Vagina (tissue), 2 donors: ENCODE data around the gene SCYL2.

ENCODE experiments used
- CTCF ChIP-seq, 3 experiments: fragments of 450-650 bp in 2 of 3; fragments of 200-600 bp in 1 of 3; sonication (generic) in 1 of 3; IDR thresholded peaks; one replicate each; pipeline ENCODE4 v1.5.1; 2017 to 2019; ENCODE audit warnings: antibody characterized with exemption in 3 of 3, mild to moderate bottlenecking in 2 of 3, moderate library complexity in 2 of 3
- POLR2A ChIP-seq, 2 donors: fragments of 450-650 bp; IDR thresholded peaks; one replicate each; pipeline ENCODE4 v1.6.1; 2017; ENCODE audit warnings: antibody characterized with exemption in 2 of 2, mild to moderate bottlenecking in 2 of 2, moderate library complexity in 2 of 2
- POLR2AphosphoS5 ChIP-seq, 2 donors: sonication (generic); formaldehyde crosslinking; IDR thresholded peaks; one replicate each; pipeline ENCODE4 v1.9.0; 2017; ENCODE audit warnings: antibody characterized with exemption in 2 of 2, mild to moderate bottlenecking in 2 of 2, low read depth in 1 of 2; ENCODE audit not compliant: insufficient read depth in 1 of 2

- TF ChIP-seq CTCF (IDR thresholded peaks at IDR 0.05) = no peak
- TF ChIP-seq POLR2AphosphoS5 (IDR thresholded peaks at IDR 0.05; ENCODE audit: insufficient read depth in 1 of 2, low read depth in 1 of 2) = no peak
- TF ChIP-seq POLR2A (IDR thresholded peaks at IDR 0.05) = no peak
Measured at GRCh38 chr12:100268835-100269564, 2.0 kb downstream of the SCYL2 start.
